HepG2 (cell line): Measurements from ENCODE around the gene AGAP1. TPM values are rescaled to one million over a fixed set of nuclear protein-coding genes. Genes with fewer than 3 reads are reported as not detected.

Experiments used
- ATAC-seq: fragments of 200-7000 bp; cut with Tn5 transposase; 3 replicates; pipeline ENCODE4 v1.9.1; 2020; ENCODE audit warnings: mild to moderate bottlenecking, moderate library complexity
- BruUV-seq: library from RNA; stranded (reverse); fragments of 400-500 nt; replicated peaks from 2 replicates; lab custom pipeline; 2021; lab: Mats Ljungman, UMichigan
- CTCF ChIA-PET: fragments of 300-600 bp; formaldehyde crosslinking; extraction: SDS; loops from one replicate; lab custom pipeline; 2021; ENCODE audit warnings: low total read pairs, inconsistent platforms, low intra/inter-chr PET ratio; lab: Yijun Ruan, JAX
- POLR2A ChIA-PET: fragments of 350-600 bp; sonication (Branson Sonifier 250); formaldehyde crosslinking; loops from one replicate; lab custom pipeline; 2020; ENCODE audit warnings: antibody characterized with exemption, inconsistent platforms; lab: Yijun Ruan, JAX
- DNase-seq: peaks from one replicate; pipeline ENCODE4 v3.0.0-alpha.2; 2015; ENCODE audit warnings: low spot score
- FAIRE-seq: peaks from 3 replicates; lab custom pipeline; 2011; peaks lifted over from hg19 to GRCh38; lab: Jason Lieb, UNC
- H2AFZ ChIP-seq: one replicate; pipeline ENCODE4 v1.6.1; 2011; ENCODE audit warnings: low read length, inconsistent platforms
- H3K27ac ChIP-seq: fragments of 300-600 bp; 3 replicates; pipeline ENCODE4 v1.8.0; 2011; ENCODE audit warnings: mixed run types, mild to moderate bottlenecking, mixed read lengths, low read length, inconsistent platforms; ENCODE audit not compliant: insufficient read depth; ENCODE audit errors: extremely low read length
- H3K27me3 ChIP-seq, 2 experiments: fragments of 200-600 bp in 1 of 2; 2 replicates in 1 of 2; 3 replicates in 1 of 2; pipeline versions ENCODE4 v1.6.0 to v1.8.0; 2011; ENCODE audit warnings: low read length in 2 of 2, mild to moderate bottlenecking in 2 of 2, moderate library complexity in 2 of 2, inconsistent platforms in 1 of 2; ENCODE audit not compliant: insufficient read depth in 2 of 2, control insufficient read depth in 1 of 2
- H3K36me3 ChIP-seq, 2 experiments: fragments of 200-600 bp in 1 of 2; replicated peaks in 1 of 2; 2 replicates in 1 of 2; 3 replicates in 1 of 2; pipeline versions ENCODE4 v1.5.1 to v1.8.0; 2011; ENCODE audit warnings: low read length in 2 of 2, inconsistent platforms in 1 of 2; ENCODE audit not compliant: insufficient read depth in 2 of 2, control insufficient read depth in 1 of 2
- H3K4me1 ChIP-seq: 2 replicates; pipeline ENCODE4 v1.5.1; 2012; ENCODE audit warnings: low read length, inconsistent platforms; ENCODE audit not compliant: insufficient read depth
- H3K4me2 ChIP-seq: 2 replicates; pipeline ENCODE4 v1.6.0; 2011; ENCODE audit warnings: low read depth, low read length, inconsistent platforms
- H3K4me3 ChIP-seq, 3 experiments: fragments of 200-600 bp in 1 of 3; sonication (generic), shearing (Covaris generic) in 1 of 3; replicated peaks in 1 of 3; 2 replicates each; pipeline ENCODE4 v1.5.1; 2011 to 2016; ENCODE audit warnings: low read length in 3 of 3, inconsistent platforms in 2 of 3, low read depth in 2 of 3, mild to moderate bottlenecking in 2 of 3, control low read depth in 1 of 3, mixed read lengths in 1 of 3; ENCODE audit not compliant: insufficient read depth in 1 of 3
- H3K79me2 ChIP-seq: one replicate; pipeline ENCODE4 v1.6.1; 2011; ENCODE audit warnings: low read length, inconsistent platforms; ENCODE audit not compliant: insufficient read depth
- H3K9ac ChIP-seq: 2 replicates; pipeline ENCODE4 v1.6.0; 2011; ENCODE audit warnings: mild to moderate bottlenecking, low read depth, low read length, inconsistent platforms; ENCODE audit not compliant: insufficient read depth
- H3K9me3 ChIP-seq: 2 replicates; pipeline ENCODE4 v1.5.1; 2012; ENCODE audit warnings: mild to moderate bottlenecking, low read length
- H4K20me1 ChIP-seq: 2 replicates; pipeline ENCODE4 v1.6.0; 2011; ENCODE audit warnings: inconsistent platforms, mild to moderate bottlenecking, low read length, moderate library complexity; ENCODE audit not compliant: insufficient read depth
- ARID5B ChIP-seq: IDR thresholded peaks from 2 replicates; pipeline ENCODE4 v1.4.0; 2020; ENCODE audit warnings: mild to moderate bottlenecking, missing genetic modification reagents
- BHLHE40 ChIP-seq: IDR thresholded peaks from 2 replicates; pipeline ENCODE4 v1.6.1; 2011; ENCODE audit warnings: low read length, improper control_type of control experiment
- ESRRA ChIP-seq: sonication (generic); formaldehyde crosslinking; IDR thresholded peaks from 2 replicates; pipeline ENCODE4 v1.5.1; 2020; ENCODE audit warnings: mild to moderate bottlenecking, low read depth, missing genetic modification reagents
- FOXK1 ChIP-seq: sonication (generic); formaldehyde crosslinking; IDR thresholded peaks from 2 replicates; pipeline ENCODE4 v1.4.0; 2020; ENCODE audit warnings: low read depth, missing genetic modification reagents, borderline replicate concordance
- GABPA ChIP-seq, 2 experiments: IDR thresholded peaks; 2 replicates each; pipeline ENCODE4 v1.6.1; 2011 to 2016; ENCODE audit warnings: low read depth in 2 of 2, low read length in 1 of 2, missing biosample characterization in 1 of 2, missing genetic modification characterization in 1 of 2
- IRF2 ChIP-seq: IDR thresholded peaks from 2 replicates; pipeline ENCODE4 v1.6.1; 2018; ENCODE audit warnings: missing genetic modification reagents, missing compliant biosample characterization
- KLF11 ChIP-seq: IDR thresholded peaks from 2 replicates; pipeline ENCODE4 v1.6.1; 2016; ENCODE audit warnings: missing compliant biosample characterization
- MAX ChIP-seq: IDR thresholded peaks from 2 replicates; pipeline ENCODE4 v1.6.1; 2012; ENCODE audit warnings: inconsistent platforms
- MAZ ChIP-seq, 2 experiments: sonication (generic) in 1 of 2; formaldehyde crosslinking in 1 of 2; IDR thresholded peaks; 2 replicates each; pipeline versions ENCODE4 v1.5.0 to v1.6.1; 2012 to 2020; ENCODE audit warnings: low read depth in 2 of 2, mild to moderate bottlenecking in 2 of 2, borderline replicate concordance in 1 of 2, improper control_type of control experiment in 1 of 2, low read length in 1 of 2, missing genetic modification reagents in 1 of 2, moderate library complexity in 1 of 2
- RELA ChIP-seq: sonication (generic); formaldehyde crosslinking; IDR thresholded peaks from 2 replicates; pipeline ENCODE4 v1.4.0; 2020; ENCODE audit warnings: missing genetic modification reagents
- SMC3 ChIP-seq: IDR thresholded peaks from 2 replicates; pipeline ENCODE4 v1.6.1; 2011; ENCODE audit warnings: low read length, improper control_type of control experiment
- SRY ChIP-seq: sonication (generic); formaldehyde crosslinking; IDR thresholded peaks from 2 replicates; pipeline ENCODE4 v1.8.0; 2022; ENCODE audit warnings: mild to moderate bottlenecking, missing genetic modification reagents
- ZNF335 ChIP-seq: sonication (generic); formaldehyde crosslinking; IDR thresholded peaks from 2 replicates; pipeline ENCODE4 v1.4.0; 2020; ENCODE audit warnings: missing genetic modification reagents
- ZNF414 ChIP-seq: sonication (generic); formaldehyde crosslinking; IDR thresholded peaks from 2 replicates; pipeline ENCODE4 v1.5.0; 2020; ENCODE audit warnings: missing genetic modification reagents
- ZNF616 ChIP-seq: sonication (generic); formaldehyde crosslinking; IDR thresholded peaks from 2 replicates; pipeline ENCODE4 v1.5.0; 2020; ENCODE audit warnings: low read depth, mild to moderate bottlenecking, missing genetic modification reagents
- whole genome bisulfite sequencing: methylation state at CpG from one replicate; pipeline ENCODE4 v1.1.6; 2017; ENCODE audit warnings: low lambda C conversion rate; 5-methylcytosine and 5-hydroxymethylcytosine counted together
- in situ Hi-C: cut with HindIII; loops from 2 replicates; pipeline ENCODE4 v1.10.0; 2017; ENCODE audit warnings: low pct_unique_long_range_greater_than_20kb; ENCODE audit not compliant: extremely low pct_ligation_motif_present
- intact Hi-C: fragments of 100-400 bp; cut with micrococcal nuclease; formaldehyde crosslinking; loops from one replicate; pipeline ENCODE4 v1.10.0; 2022; ENCODE audit not compliant: unreplicated experiment
- polyA plus RNA-seq, 8 experiments: library from polyadenylated mRNA; depleted of rRNA in 3 of 8; stranded (reverse) in 7 of 8; unstranded in 1 of 8; fragments of >200 nt; fragmentation: Illumina TruSeq in 4 of 8; extraction: Trizol in 4 of 8; gene quantifications; 2 replicates each; pipeline versions ENCODE4 v1.2.1 to v1.2.3, GENCODE V29; 2011 to 2016; ENCODE audit warnings: low read depth in 4 of 8, missing spikeins in 1 of 8, mixed read lengths in 1 of 8; ENCODE audit not compliant: insufficient read depth in 1 of 8
- total RNA-seq, 5 experiments: library from RNA; depleted of rRNA; stranded (reverse); fragments of >200 nt; fragmentation: Illumina TruSeq; extraction: Trizol; gene quantifications; 2 replicates each; pipeline ENCODE4 v1.2.3, GENCODE V29; 2016; ENCODE audit warnings: low read depth in 1 of 5
- TF ChIP-seq, protein P1 (sequence below): IDR thresholded peaks from 2 replicates; pipeline ENCODE4 v1.6.1; 2012; ENCODE audit warnings: low read depth, low read length, improper control_type of control experiment
- TF ChIP-seq, protein P2 (sequence below): sonication (generic); formaldehyde crosslinking; IDR thresholded peaks from 2 replicates; pipeline ENCODE4 v1.9.0; 2021; ENCODE audit warnings: missing genetic modification reagents, mild to moderate bottlenecking, borderline replicate concordance

The AGAP1 gene
- total and polyA plus RNA-seq, 2 of the 13 experiments (the other 11 are each of a cell fraction or from before 2014, with no cell fraction given): 21.2 to 32.7 TPM

GRCh38 chr2:235554936-235555335 is 61.1 kb downstream of the AGAP1 start (continued):
- TF ChIP-seq SRY (no peak), RELA (no peak), MAX (no peak), FOXK1 (CRISPR knock-in tag) (no peak), BHLHE40 (no peak), ZNF414 (CRISPR knock-in tag) (no peak), IRF2 (CRISPR knock-in tag) (no peak), SMC3 (no peak), MAZ (IDR thresholded peaks at IDR 0.05; ENCODE audit: borderline replicate concordance, low read depth, low read length) (no peak), MAZ (CRISPR knock-in tag; IDR thresholded peaks at IDR 0.05; ENCODE audit: low read depth) (no peak)
- TF ChIP-seq, protein P1, sequence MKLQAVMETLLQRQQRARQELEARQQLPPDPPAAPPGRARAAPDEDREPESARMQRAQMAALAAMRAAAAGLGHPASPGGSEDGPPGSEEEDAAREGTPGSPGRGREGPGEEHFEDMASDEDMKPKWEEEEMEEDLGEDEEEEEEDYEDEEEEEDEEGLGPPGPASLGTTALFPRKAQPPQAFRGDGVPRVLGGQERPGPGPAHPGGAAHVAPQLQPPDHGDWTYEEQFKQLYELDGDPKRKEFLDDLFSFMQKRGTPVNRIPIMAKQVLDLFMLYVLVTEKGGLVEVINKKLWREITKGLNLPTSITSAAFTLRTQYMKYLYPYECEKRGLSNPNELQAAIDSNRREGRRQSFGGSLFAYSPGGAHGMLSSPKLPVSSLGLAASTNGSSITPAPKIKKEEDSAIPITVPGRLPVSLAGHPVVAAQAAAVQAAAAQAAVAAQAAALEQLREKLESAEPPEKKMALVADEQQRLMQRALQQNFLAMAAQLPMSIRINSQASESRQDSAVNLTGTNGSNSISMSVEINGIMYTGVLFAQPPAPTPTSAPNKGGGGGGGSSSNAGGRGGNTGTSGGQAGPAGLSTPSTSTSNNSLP: no peak

GRCh38 chr2:235555371-235555770 is 61.5 kb downstream of the AGAP1 start:
- DNase-seq (no peak), FAIRE-seq (no peak), ATAC-seq (no peak)
- in situ Hi-C loops: no loop called here
- intact Hi-C loops: no loop called here
- POLR2A ChIA-PET: no interaction called here
- CTCF ChIA-PET: no interaction called here
- H3K4me3 ChIP-seq: no peak overlapping the region
- no peaks in the 10 kb centered on the region for H3K27me3 ChIP-seq
- no peak overlapping the region for H2AFZ ChIP-seq
- H3K9me3 ChIP-seq: no peaks in the 10 kb centered on the region
- no peak overlapping the region for H3K27ac ChIP-seq
- no peak overlapping the region for H3K4me2 ChIP-seq
- no TSS peak for BruUV-seq
- no peak overlapping the region for H3K9ac ChIP-seq
- WGBS: 77% methylated on average over 2 of the region's 6 CpGs
- H3K36me3 ChIP-seq: no peaks in the 10 kb centered on the region
- peaks cover 79% of the 10 kb centered on the region for H3K79me2 ChIP-seq
- peaks cover 45% of the 10 kb centered on the region; the same call in 1 of the 2 replicates for H4K20me1 ChIP-seq
- peaks cover 47% of the 10 kb centered on the region for H3K4me1 ChIP-seq
- TF ChIP-seq ZNF616 (CRISPR knock-in tag) (no peak), KLF11 (no peak), GABPA (IDR thresholded peaks at IDR 0.05; ENCODE audit: low read depth, low read length) (no peak), GABPA (CRISPR knock-in tag; IDR thresholded peaks at IDR 0.05; ENCODE audit: low read depth) (no peak), ESRRA (CRISPR knock-in tag) (no peak), ARID5B (CRISPR knock-in tag) (no peak), ZNF335 (CRISPR knock-in tag) (no peak)
- TF ChIP-seq, protein P2, sequence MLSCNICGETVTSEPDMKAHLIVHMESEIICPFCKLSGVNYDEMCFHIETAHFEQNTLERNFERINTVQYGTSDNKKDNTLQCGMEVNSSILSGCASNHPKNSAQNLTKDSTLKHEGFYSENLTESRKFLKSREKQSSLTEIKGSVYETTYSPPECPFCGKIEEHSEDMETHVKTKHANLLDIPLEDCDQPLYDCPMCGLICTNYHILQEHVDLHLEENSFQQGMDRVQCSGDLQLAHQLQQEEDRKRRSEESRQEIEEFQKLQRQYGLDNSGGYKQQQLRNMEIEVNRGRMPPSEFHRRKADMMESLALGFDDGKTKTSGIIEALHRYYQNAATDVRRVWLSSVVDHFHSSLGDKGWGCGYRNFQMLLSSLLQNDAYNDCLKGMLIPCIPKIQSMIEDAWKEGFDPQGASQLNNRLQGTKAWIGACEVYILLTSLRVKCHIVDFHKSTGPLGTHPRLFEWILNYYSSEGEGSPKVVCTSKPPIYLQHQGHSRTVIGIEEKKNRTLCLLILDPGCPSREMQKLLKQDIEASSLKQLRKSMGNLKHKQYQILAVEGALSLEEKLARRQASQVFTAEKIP (CRISPR knock-in tag): no peak
